Activated B cell treated with CpG ODN at 0.5 μM for 24 hours (primary cell): ENCODE data around the gene PCSK1N. TPM values are rescaled to one million over a fixed set of nuclear protein-coding genes. Genes with fewer than 3 reads are reported as not detected.

Experiments used
- ATAC-seq: fragments of 200-7000 bp; cut with Tn5 transposase; one replicate; pipeline ENCODE4 v1.10.0; 2021; ENCODE audit warnings: low read depth, mild to moderate bottlenecking, moderate library complexity
- CTCF ChIA-PET: fragments of 350-600 bp; sonication (Branson Sonifier 250); formaldehyde crosslinking; loops from one replicate; lab custom pipeline; 2021; ENCODE audit warnings: antibody characterized with exemption; lab: Charles Lee
- POLR2A ChIA-PET: fragments of 350-600 bp; sonication (Branson Sonifier 250); formaldehyde crosslinking; loops from one replicate; lab custom pipeline; 2021; ENCODE audit warnings: antibody characterized with exemption; lab: Charles Lee
- DNase-seq: peaks from one replicate; pipeline ENCODE4 v3.0.0; 2022
- H3K27ac Mint-ChIP-seq: one replicate; pipeline ENCODE4 v1.8.0; 2020; ENCODE audit warnings: mixed read lengths
- H3K27me3 Mint-ChIP-seq: one replicate; pipeline ENCODE4 v1.8.0; 2021; ENCODE audit warnings: mixed read lengths
- H3K36me3 Mint-ChIP-seq: one replicate; pipeline ENCODE4 v1.8.0; 2021; ENCODE audit warnings: low read depth, mixed read lengths
- H3K4me1 Mint-ChIP-seq: one replicate; pipeline ENCODE4 v1.8.0; 2021; ENCODE audit warnings: mixed read lengths
- H3K4me3 Mint-ChIP-seq: one replicate; pipeline ENCODE4 v1.8.0; 2020; ENCODE audit warnings: mild to moderate bottlenecking, mixed read lengths
- H3K9me3 Mint-ChIP-seq: one replicate; pipeline ENCODE4 v1.8.0; 2020; ENCODE audit warnings: mixed read lengths
- intact Hi-C: fragments of 100-400 bp; cut with micrococcal nuclease; formaldehyde crosslinking; loops from one replicate; pipeline ENCODE4 v1.15.1; 2024
- total RNA-seq: library from RNA; stranded (reverse); gene quantifications from 2 replicates; pipeline ENCODE4 v1.2.3, GENCODE V29; 2022
- TF ChIP-seq, protein P1 (sequence below): fragments of 200-600 bp; IDR thresholded peaks from one replicate; pipeline ENCODE4 v1.8.0; 2022; ENCODE audit warnings: antibody characterized with exemption, mild to moderate bottlenecking

PCSK1N gene
- total RNA-seq, 1 donor from 2014 or later, result not detected

GRCh38 chrX:48806081-48806480 lies 29.3 kb downstream of the PCSK1N start:
- TF ChIP-seq, protein P1, sequence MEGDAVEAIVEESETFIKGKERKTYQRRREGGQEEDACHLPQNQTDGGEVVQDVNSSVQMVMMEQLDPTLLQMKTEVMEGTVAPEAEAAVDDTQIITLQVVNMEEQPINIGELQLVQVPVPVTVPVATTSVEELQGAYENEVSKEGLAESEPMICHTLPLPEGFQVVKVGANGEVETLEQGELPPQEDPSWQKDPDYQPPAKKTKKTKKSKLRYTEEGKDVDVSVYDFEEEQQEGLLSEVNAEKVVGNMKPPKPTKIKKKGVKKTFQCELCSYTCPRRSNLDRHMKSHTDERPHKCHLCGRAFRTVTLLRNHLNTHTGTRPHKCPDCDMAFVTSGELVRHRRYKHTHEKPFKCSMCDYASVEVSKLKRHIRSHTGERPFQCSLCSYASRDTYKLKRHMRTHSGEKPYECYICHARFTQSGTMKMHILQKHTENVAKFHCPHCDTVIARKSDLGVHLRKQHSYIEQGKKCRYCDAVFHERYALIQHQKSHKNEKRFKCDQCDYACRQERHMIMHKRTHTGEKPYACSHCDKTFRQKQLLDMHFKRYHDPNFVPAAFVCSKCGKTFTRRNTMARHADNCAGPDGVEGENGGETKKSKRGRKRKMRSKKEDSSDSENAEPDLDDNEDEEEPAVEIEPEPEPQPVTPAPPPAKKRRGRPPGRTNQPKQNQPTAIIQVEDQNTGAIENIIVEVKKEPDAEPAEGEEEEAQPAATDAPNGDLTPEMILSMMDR, result no peak
- Mint-ChIP-seq H3K4me3 (no peak overlapping the region), H3K36me3 (peaks cover 30% of the 10 kb centered on the region), H3K9me3 (no peaks in the 10 kb centered on the region), H3K27ac (no peak overlapping the region), H3K27me3 (no peaks in the 10 kb centered on the region), H3K4me1 (peaks cover 10% of the 10 kb centered on the region)
- DNase-seq, result no peak
- ChIA-PET CTCF (no interaction called here), POLR2A (no interaction called here)
- intact Hi-C loops, result loop anchor here (10.0 kb wide), 1 partner anchor 269 kb away; the partner anchor contains the start of genes PRAF2 and WDR45
- ATAC-seq, result no peak

GRCh38 chrX:48802905-48803200 lies 32.6 kb downstream of the PCSK1N start:
- intact Hi-C loops, result loop anchor here (1.0 to 10.0 kb wide), 7 partner anchors 116 to 1144 kb away; partner anchors contain the start of genes FTSJ1, PIM2, PORCN and PRAF2
- POLR2A ChIA-PET, result interaction anchor here (2.1 kb wide), 1 partner anchor 137 kb away, joined by 8 read pairs; no protein-coding TSS in a partner anchor

GRCh38 chrX:48802089-48802904 lies 33.1 kb downstream of the PCSK1N start:
- intact Hi-C loops, result loop anchor here (1.0 to 10.0 kb wide), 7 partner anchors 117 to 1143 kb away; partner anchors contain the start of genes FTSJ1, PIM2, PORCN and PRAF2

More at GRCh38 chrX:48802905-48803200, 32.6 kb downstream of the PCSK1N start:
- peak overlapping the region; percentile 98 for H3K27ac Mint-ChIP-seq
- peak overlapping the region; percentile 94 for H3K4me3 Mint-ChIP-seq
- DNase-seq (no peak), ATAC-seq (no peak)
- H3K9me3 Mint-ChIP-seq, result no peaks in the 10 kb centered on the region
- peaks cover 27% of the 10 kb centered on the region for H3K36me3 Mint-ChIP-seq
- peaks cover 18% of the 10 kb centered on the region for H3K4me1 Mint-ChIP-seq
- no peaks in the 10 kb centered on the region for H3K27me3 Mint-ChIP-seq
- TF ChIP-seq, protein P1, result no peak
- CTCF ChIA-PET, result no interaction called here

DNA sequence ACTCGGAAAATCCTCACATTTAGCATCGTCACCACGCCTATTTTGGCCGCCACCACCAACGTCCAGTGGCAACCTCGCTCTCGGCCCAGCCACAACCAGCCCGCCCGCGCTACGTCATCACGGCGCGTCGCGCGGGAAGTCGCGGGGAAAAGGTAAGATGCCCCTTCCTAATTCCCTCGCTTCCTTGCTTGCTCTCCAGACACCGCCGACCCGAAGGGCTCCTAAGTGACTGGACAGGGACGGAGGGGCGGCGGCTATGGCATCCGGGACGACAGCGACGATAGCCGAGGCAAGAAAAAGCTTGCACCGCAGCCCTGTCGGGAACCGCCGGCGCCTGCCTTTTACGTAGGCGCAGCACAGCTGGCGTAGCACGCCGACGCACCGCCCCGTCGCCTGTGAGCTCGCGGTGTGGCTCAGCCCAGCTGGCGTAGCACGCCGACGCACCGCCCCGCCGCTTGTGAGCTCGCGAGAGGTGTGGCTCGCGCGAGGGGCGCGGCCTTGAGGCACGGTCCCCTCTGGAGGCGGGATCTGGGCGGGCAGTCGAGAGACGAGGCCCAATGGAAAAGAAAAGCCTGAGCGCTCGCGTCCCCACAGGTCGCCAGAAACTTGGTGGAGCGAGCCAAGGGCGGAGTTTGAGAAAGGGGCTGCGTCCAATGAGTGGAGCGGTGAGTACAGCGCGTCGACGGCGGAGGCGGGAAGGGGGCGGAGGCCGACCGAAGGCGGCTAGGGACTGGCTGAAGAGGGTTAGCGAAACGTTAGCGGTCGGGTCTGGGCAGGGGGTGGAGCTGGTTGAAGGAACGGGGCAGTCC lies 33.9 kb downstream of the PCSK1N start, which contains the start of gene HDAC6:
TSS of gene HDAC6 (plus strand) at position 788 of the 809 bp plus-strand sequence. CDS start 626 bp downstream, outside the sequence.
- TF ChIP-seq, protein P1, result no peak
- ChIA-PET CTCF (interaction anchor here (0.6 kb wide), 1 partner anchor 153 kb away, joined by 4 read pairs; no protein-coding TSS in a partner anchor), POLR2A (interaction anchor here (0.5 to 2.3 kb wide), 24 partner anchors 35 to 965 kb away, joined by 3 to 23 read pairs (median 5); partner anchors contain the start of genes CCDC22, GRIPAP1, OTUD5 and PQBP1)
- peak within 1 kb of the TSS; percentile 98 for H3K27ac Mint-ChIP-seq
- H3K4me1 Mint-ChIP-seq, result peaks cover 18% of the 10 kb centered on the region
- intact Hi-C loops, result loop anchor here (1.0 to 10.0 kb wide), 14 partner anchors 64 to 1143 kb away; partner anchors contain the start of genes FTSJ1, PIM2, PORCN and PQBP1
- ATAC-seq (peak; percentile 80), DNase-seq (peak; percentile 85)
- H3K4me3 Mint-ChIP-seq, result peak within 1 kb of the TSS; percentile 94
- peaks cover 23% of the 10 kb centered on the region for H3K36me3 Mint-ChIP-seq
- no peaks in the 10 kb centered on the region for H3K27me3 Mint-ChIP-seq
- H3K9me3 Mint-ChIP-seq, result no peaks in the 10 kb centered on the region

More at GRCh38 chrX:48802089-48802904, 33.1 kb downstream of the PCSK1N start:
- POLR2A ChIA-PET, result interaction anchor here (0.5 to 2.3 kb wide), 18 partner anchors 34 to 966 kb away, joined by 3 to 23 read pairs (median 6); partner anchors contain the start of genes GRIPAP1, OTUD5, PQBP1 and RBM3
- TF ChIP-seq, protein P1, result no peak
- Mint-ChIP-seq H3K4me1 (peaks cover 18% of the 10 kb centered on the region), H3K36me3 (peaks cover 27% of the 10 kb centered on the region), H3K4me3 (peak overlapping the region; percentile 94), H3K9me3 (no peaks in the 10 kb centered on the region), H3K27ac (peak overlapping the region; percentile 98), H3K27me3 (no peaks in the 10 kb centered on the region)
- CTCF ChIA-PET, result no interaction called here
- ATAC-seq, result peak; percentile 45
- no peak for DNase-seq
